Measurements from ENCODE around the gene LRP5. TPM values are rescaled to one million over a fixed set of nuclear protein-coding genes. Genes with fewer than 3 reads are reported as not detected.

LRP5 gene
- total RNA-seq, 1 donor: 3.3 TPM

DNA sequence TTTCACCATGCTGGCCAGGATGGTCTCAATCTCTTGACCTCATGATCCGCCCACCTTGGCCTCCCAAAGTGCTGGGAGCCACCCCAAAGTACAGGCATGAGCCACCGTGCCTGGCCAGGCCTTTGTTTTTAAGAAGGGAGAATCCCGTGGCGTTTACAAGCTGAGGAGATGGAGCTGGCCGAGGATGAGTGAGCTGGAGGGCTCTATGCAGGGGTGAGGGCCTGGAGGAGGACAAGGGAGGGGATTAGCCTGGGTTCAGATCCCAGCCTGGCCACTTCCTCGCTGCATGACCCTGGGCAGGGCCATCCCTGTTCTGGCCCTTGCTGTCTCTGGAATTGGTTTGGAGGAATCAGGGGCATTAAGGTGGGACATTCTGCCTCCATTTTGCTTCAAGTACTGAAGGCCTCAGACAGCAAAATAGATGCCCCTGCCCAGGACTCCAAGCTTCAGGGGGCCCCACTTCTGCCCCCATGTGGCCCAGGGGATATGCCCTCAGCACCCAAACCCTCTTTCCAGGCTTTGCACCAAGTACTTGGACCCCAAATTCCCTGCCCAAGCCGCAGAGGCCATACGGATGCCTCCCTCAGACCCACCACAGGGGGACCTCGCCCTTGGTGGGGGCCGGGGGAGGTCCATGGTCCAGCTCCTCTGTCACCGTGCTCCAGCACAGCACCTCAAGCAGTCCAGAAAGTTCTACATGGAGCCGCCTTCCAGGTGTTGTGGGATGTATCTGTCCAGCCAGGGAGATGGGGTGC, 12.1 kb upstream of the LRP5 start:
- no peak for DNase-seq (ENCODE audit: low read depth)
- TF ChIP-seq, protein P1, sequence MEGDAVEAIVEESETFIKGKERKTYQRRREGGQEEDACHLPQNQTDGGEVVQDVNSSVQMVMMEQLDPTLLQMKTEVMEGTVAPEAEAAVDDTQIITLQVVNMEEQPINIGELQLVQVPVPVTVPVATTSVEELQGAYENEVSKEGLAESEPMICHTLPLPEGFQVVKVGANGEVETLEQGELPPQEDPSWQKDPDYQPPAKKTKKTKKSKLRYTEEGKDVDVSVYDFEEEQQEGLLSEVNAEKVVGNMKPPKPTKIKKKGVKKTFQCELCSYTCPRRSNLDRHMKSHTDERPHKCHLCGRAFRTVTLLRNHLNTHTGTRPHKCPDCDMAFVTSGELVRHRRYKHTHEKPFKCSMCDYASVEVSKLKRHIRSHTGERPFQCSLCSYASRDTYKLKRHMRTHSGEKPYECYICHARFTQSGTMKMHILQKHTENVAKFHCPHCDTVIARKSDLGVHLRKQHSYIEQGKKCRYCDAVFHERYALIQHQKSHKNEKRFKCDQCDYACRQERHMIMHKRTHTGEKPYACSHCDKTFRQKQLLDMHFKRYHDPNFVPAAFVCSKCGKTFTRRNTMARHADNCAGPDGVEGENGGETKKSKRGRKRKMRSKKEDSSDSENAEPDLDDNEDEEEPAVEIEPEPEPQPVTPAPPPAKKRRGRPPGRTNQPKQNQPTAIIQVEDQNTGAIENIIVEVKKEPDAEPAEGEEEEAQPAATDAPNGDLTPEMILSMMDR (IDR thresholded peaks at IDR 0.05; ENCODE audit: insufficient read depth, low read length): no peak
- H3K4me3 ChIP-seq (ENCODE audit: low read depth, low read length): no peak overlapping the region

DNA sequence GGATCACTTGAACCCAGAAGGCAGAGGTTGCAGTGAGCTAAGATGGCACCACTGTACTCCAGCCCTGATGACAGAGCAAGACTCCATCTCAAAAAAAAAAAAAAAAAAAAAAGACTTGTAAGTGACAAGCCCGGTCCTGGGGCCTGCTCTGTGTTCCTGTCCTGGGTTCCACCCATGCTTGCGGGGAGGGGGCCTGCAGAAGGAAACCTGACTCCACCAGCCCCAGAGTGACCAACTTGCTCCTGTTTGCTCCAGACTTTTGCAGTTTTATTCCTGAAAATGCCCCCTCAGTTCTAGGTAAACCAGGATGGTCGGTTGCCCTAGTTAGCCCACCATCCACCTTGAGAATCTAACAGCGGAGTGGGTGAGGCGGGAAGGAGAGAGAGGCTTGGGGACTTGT, 10.1 kb upstream of the LRP5 start:
- no peak for DNase-seq (ENCODE audit: low read depth)
- no peak overlapping the region for H3K4me3 ChIP-seq (ENCODE audit: low read depth, low read length)
- TF ChIP-seq, protein P1 (IDR thresholded peaks at IDR 0.05; ENCODE audit: insufficient read depth, low read length): no peak

DNA sequence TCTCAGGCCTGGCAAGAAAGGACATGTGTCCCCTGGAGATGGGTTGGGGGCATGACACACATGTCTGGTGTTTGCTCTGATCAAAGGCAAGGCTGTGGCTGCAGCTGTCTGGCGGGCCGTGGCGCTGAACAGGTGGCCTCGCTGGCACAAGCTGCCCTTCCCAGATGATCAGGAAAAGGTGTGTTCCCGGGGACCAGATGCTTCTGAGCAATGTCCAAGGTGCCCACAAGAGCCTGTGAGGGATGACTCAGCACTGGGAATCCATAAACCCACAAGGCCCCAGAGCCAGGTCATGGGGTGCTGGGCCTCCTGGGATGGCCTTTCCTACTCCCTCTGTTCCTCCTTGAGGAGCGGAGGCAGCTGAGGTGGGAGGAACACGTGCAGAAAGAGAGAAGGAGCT, 9.7 kb upstream of the LRP5 start:
- TF ChIP-seq, protein P1 (IDR thresholded peaks at IDR 0.05; ENCODE audit: insufficient read depth, low read length): no peak
- H3K4me3 ChIP-seq (ENCODE audit: low read depth, low read length): no peak overlapping the region
- peak; percentile 12 for DNase-seq (ENCODE audit: low read depth)

DNA sequence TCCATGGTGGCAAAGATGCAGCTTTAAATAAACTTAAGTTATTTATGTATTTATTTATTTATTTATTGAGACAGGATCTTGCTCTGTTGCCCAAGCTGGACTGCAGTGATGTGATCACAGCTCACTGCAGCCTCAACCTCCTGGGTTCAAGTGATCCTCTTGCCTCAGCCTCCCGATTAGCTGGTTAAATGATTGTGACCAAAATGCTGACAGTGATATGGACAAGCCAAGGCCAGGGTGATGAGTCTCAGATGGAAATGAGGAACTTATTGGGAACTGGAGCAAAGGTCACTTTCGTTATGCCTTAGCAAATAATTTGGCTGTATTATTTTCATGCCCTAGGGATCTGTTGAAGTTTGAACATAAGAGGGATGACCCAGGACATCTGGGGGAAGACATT, 9.3 kb upstream of the LRP5 start:
- TF ChIP-seq, protein P1 (IDR thresholded peaks at IDR 0.05; ENCODE audit: insufficient read depth, low read length): no peak
- no peak overlapping the region for H3K4me3 ChIP-seq (ENCODE audit: low read depth, low read length)
- DNase-seq (ENCODE audit: low read depth): no peak

DNA sequence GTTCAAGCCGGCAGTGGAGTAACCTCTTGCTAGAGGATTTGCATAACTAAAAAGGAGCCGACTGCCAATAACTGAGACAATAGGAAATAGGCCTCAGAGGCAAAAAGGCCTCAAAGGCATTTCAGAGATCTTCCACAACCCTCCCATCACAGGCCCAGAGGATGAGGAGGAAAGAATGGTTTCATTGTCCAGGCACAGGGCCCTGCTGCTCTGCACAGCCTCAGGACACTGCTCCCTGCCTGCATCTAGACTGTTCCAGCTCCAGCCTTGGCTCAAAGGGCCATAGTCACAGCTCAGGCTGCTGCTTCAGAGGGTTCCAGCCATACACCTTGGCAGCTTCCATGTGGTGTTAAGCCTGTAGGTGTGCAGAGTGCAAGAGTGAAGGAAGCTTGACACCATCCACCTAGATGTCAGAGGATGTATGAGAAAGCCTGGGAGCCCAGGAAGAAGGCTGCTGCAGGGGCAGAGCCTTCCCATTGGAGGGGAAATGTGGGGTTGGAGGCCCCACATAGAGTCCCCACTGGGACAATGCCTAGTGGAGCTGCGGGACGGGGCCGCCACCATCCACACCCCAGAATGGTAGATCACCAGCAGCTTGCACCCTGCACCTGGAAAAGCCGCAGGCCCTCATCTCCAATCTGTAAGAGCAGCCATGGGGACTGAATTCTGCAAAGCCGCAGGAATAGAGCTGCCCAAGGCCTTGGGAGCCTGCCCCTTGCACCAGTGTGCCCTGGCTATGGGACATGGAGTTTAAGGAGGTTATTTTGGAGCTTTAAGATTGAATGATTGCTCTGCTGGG, 8.2 kb upstream of the LRP5 start:
- TF ChIP-seq, protein P1 (IDR thresholded peaks at IDR 0.05; ENCODE audit: insufficient read depth, low read length): no peak
- no peak for DNase-seq (ENCODE audit: low read depth)
- no peak overlapping the region for H3K4me3 ChIP-seq (ENCODE audit: low read depth, low read length)

DNA sequence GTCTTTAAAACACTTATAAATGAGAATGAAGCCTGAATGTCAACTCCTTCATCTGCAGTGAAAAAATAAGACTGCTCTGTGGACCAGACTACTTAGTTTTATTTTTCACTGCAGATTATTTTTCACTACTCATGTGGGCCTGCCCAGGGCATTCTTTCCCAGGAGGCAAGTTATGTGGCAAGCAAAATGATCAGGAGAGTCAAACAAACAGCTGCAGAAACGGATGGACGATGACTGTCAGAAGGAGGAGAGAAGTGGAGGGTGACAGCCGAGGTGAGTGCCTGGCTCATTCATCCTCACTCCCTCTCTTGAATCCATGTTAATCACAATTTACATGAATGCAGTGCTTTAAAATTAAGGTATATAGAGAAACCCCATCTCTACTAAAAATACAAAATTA, 5.8 kb upstream of the LRP5 start:
- TF ChIP-seq, protein P1 (IDR thresholded peaks at IDR 0.05; ENCODE audit: insufficient read depth, low read length): no peak
- no peak overlapping the region for H3K4me3 ChIP-seq (ENCODE audit: low read depth, low read length)
- no peak for DNase-seq (ENCODE audit: low read depth)

All from fibroblast of the aortic adventitia (primary cell).